Kasumi-1 (cell line): Measurements from ENCODE around the gene ARMH2.
"Not testable (repeated sequence)": the region's sequence is repeated elsewhere in the genome, so short reads cannot be mapped to it uniquely, and the experiment has no call there.

Experiments
- DNase-seq, 2 experiments: peaks; one replicate each; lab custom pipeline; 2025; lab: John Stamatoyannopoulos, UW

ARMH2 gene

DNA sequence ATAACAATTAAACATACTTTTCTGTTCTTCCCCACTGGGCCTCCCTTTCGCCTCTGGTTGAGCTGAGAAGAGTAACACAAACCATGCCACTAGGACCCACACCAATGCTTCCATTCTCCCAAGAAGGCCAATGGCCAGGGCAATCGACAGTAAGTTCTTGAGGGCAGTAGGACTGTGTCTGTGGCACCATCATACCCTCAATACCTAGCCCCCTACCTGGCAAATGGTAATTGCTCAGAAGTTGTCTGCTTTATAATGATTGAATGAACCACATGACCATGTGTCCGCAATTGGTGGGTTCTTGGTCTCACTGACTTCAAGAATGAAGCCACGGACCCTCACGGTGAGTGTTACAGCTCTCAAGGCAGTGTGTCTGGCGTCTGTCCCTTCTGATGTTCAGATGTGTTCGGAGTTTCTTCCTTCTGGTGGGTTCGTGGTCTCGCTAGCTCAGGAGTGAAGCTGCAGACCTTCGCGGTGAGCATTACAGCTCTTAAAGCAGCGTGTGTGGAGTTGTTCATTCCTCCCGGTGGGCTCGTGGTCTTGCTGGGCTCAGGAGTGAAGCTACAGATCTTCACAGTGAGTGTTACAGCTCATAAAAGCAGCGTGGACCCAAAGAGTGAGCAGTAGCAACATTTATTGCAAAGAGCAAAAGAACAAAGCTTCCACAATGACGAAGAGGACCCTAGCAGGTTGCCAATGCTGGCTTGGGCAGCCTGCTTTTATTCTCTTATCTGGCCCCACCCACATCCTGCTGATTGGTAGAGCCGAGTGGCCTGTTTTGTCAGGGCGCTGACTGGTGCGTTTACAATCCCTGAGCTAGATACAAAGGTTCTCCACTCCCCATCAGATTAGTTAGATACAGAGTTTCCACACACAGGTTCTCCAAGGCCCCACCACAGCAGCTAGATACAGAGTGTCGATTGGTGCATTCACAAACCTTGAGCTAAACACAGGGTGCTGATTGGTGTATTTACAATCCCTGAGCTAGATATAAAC lies 33.6 kb downstream of the ARMH2 start:
- DNase-seq = not testable (repeated sequence)

DNA sequence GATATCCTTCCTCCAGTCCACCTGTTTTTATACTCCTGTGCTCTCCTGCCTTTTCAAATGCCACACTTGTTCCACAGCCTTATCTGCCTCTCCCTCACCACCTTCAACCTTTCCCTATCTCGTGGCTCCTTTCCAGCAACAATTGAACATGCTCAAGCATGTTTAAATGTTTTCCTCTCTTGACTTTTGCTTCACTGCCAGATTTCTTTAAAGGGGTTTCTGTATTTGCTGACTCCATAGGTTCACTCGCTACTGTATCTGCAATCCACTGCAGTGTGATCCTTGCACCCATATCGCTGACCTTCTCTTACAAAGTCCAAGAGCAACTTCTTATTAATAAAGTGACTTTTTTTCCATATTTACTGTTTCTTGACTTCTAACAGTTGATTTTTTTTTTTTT lies 35.1 kb downstream of the ARMH2 start:
- DNase-seq = no peak

DNA sequence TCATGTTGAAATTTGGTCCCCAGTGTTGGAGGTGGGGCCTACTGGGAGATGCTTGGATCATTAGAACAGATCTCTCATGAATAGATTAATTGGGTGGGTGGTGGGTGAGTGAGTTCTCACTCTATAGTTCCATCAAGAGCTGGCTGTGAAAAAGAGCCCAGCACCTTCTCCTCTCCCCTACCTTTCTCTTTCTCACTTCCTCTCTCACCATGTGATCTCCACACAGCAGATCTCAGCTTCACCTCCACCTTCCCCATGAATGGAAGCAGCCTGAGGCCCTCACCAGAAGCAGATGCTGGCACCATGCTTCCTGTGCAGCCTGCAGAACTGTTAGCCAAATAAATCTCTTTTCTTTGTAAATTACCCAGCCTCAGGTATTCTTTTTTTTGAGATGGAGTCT lies 36.9 kb downstream of the ARMH2 start:
- no peak for DNase-seq

DNA sequence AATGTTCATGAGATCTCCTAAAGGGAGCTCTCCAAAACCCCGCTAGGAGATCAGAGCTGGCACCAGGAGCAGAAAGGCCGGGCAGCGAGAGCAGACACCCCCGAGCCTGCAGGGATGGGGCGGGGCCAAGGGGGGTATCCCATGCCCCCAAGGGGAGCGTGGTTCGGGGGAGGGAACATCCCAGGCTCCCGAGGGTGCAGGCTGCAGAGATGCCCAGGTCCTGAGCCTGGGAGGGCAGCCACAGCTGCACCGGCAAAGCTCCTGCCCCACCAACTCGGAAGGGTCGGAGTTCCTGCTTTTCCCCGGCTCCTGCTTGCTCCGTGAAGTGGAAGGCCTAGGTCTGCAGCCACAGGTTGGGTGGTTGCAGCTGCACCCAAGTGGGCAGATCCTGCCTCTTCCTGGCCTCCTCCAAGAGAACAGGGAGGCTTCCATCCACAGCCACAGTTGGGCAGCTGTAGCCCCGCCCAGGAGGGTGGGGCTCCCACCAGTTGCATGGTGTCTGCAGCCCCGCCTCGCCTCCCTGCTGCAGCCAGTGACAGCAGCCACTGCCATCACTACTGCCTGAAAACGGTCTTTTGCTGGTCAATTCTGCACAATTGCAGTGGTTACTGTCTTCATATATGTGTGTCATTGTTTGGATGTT lies 37.4 kb downstream of the ARMH2 start:
- DNase-seq = no peak

- DNase-seq = no peak
These were observed 38.5 kb downstream of the ARMH2 start for GRCh38 chr6:24760210-24760609.

DNA sequence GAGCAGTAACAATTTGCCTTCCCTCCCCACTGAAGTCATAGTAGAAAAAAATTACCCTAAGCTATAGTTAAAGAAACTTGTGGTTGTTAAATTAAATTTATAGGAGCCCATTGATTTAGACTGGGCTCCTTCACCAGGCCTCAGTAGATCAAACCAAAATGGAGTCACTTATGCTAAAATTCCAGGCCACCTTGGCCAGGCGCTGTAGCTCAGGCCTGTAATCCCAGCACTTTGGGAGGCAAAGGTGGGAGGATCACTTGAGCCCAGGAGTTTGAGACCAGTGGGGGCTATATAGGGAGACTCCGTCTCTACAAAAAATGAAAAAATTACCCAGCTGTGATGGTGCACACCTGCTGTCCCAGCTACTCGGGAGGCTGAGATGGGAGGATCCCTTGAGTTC lies 39.0 kb downstream of the ARMH2 start:
- no peak for DNase-seq

- DNase-seq = peak; percentile 12 to 24
These were observed 41.1 kb downstream of the ARMH2 start for GRCh38 chr6:24757611-24758010.

- no peak for DNase-seq
These were observed 43.4 kb downstream of the ARMH2 start for GRCh38 chr6:24755279-24755678.

GRCh38 chr6:24754378-24754777 lies 44.3 kb downstream of the ARMH2 start:
- DNase-seq = not testable (repeated sequence)

- no peak for DNase-seq
These were observed 45.2 kb downstream of the ARMH2 start for GRCh38 chr6:24753545-24753944.

DNA sequence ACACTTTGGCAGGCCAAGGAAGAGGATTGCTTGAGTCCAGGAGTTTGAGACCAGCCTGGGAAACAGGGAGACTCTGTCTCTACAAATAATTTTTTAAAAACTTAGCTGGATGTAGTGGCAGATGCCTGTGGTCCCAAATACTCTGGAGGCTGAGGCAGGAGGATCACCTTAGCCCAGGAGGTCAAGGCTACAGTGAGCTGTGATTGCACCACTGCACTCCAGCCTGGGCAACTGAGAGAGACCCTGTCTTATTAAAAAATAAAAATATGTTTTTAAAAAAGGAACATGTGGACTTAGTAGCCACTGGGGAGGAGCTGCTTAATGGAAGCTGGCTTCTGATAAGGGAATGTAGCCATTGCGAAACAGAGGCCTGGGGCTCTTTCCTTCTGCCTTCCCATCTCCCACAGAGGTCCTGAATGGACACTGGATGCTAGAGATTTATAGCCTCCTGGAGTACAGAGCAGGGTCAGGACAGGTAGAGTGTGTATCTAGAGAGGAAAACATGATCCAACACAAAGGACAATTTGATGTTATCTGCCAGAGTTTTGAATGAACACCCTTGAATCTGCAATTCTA lies 45.7 kb downstream of the ARMH2 start:
- no peak for DNase-seq

- no peak for DNase-seq
These were observed 46.2 kb downstream of the ARMH2 start for GRCh38 chr6:24752503-24752902.

DNA sequence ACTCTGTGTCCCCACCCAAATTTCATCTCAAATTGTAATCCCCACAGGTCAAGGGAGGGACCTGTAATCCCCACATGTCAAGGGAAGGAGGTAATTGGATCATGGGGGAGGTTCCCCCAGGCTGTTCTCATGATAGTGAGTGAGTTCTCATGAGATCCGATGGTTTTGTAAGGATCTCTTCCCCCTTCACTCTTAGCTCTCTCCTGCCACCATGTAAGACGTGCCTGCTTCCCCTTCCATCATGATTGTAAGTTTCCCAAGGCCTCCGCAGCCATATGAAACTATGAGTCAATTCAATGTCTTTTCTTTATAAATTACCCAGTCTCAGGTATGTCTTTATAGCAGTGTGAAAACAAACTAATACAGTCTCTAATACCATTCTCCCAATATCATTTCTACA lies 47.8 kb downstream of the ARMH2 start:
- DNase-seq = not testable (repeated sequence)

DNA sequence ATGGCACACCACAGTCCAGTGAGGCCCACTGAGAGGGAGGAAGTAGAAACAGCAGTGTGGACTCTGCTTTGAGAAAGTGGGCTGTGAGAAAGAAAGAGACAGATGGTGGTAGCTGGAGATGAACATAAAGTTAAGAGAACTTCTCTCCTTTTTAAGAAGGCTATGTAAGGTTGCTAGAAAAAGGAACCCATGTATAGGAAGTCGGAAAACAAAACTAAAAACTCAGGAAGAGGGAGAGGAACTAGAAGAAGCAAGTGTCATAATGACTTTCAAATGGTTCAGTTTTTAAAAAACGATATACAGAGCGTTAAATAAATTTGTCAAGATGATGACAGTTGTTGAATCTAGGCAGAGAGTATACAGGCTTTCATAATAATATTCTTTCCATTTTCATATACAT lies 49.4 kb downstream of the ARMH2 start:
- DNase-seq = peak in 1 of 2 experiments; percentile 13
